Measurements from ENCODE around the gene ANKLE2.

ANKLE2 gene

GRCh38 chr12:132726386-132726785 is 35.2 kb downstream of the ANKLE2 start:
- H3K9me3 ChIP-seq (ENCODE audit: control insufficient read depth, insufficient read depth, low read depth, low read length), result no peaks in the 10 kb centered on the region
- CTCF ChIA-PET, result no interaction called here
- 0 out of 2 replicates have a peak overlapping the region, but pooled peaks have one; percentile 14 for H3K27ac ChIP-seq (ENCODE audit: extremely low read depth, low read depth, low read length)
- POLR2A ChIA-PET, result no interaction called here
- no peak overlapping the region for H3K4me3 ChIP-seq (ENCODE audit: low read depth, low read length)
- no peaks in the 10 kb centered on the region for H3K4me1 ChIP-seq (ENCODE audit: control insufficient read depth, insufficient read depth, low read length)
- H3K36me3 ChIP-seq (ENCODE audit: control insufficient read depth in 2 of 2, insufficient read depth in 1 of 2, low read length in 2 of 2), result peaks cover 42 to 94% of the 10 kb centered on the region in 2 experiments
- no peak for TF ChIP-seq ZNF146 (tag by site-specific recombination; IDR thresholded peaks at IDR 0.05)
- TF ChIP-seq ZNF112 (tag by site-specific recombination; IDR thresholded peaks at IDR 0.05), result no peak
- TF ChIP-seq REPIN1 (tag by site-specific recombination; IDR thresholded peaks at IDR 0.05; ENCODE audit: low read depth), result no peak
- TF ChIP-seq ZNF555 (tag by site-specific recombination; conservative IDR thresholded peaks at IDR 0.05), result no peak
- TF ChIP-seq, protein P1, sequence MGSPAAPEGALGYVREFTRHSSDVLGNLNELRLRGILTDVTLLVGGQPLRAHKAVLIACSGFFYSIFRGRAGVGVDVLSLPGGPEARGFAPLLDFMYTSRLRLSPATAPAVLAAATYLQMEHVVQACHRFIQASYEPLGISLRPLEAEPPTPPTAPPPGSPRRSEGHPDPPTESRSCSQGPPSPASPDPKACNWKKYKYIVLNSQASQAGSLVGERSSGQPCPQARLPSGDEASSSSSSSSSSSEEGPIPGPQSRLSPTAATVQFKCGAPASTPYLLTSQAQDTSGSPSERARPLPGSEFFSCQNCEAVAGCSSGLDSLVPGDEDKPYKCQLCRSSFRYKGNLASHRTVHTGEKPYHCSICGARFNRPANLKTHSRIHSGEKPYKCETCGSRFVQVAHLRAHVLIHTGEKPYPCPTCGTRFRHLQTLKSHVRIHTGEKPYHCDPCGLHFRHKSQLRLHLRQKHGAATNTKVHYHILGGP (tag by site-specific recombination; IDR thresholded peaks at IDR 0.05), result no peak
- no peak for TF ChIP-seq ZNF404 (tag by site-specific recombination; IDR thresholded peaks at IDR 0.05)
- TF ChIP-seq ZNF791 (tag by site-specific recombination; IDR thresholded peaks at IDR 0.05), result no peak
- TF ChIP-seq ZNF629 (tag by site-specific recombination; IDR thresholded peaks at IDR 0.05), result no peak

GRCh38 chr12:132724506-132725241 is 37.0 kb downstream of the ANKLE2 start:
- peaks cover 43 to 92% of the 10 kb centered on the region in 2 experiments for H3K36me3 ChIP-seq (ENCODE audit: control insufficient read depth in 2 of 2, insufficient read depth in 1 of 2, low read length in 2 of 2)
- ChIA-PET CTCF (no interaction called here), POLR2A (no interaction called here)
- no peak overlapping the region for H3K4me3 ChIP-seq (ENCODE audit: low read depth, low read length)
- no peaks in the 10 kb centered on the region for H3K9me3 ChIP-seq (ENCODE audit: control insufficient read depth, insufficient read depth, low read depth, low read length)
- H3K4me1 ChIP-seq (ENCODE audit: control insufficient read depth, insufficient read depth, low read length), result no peaks in the 10 kb centered on the region
- no peak overlapping the region for H3K27ac ChIP-seq (ENCODE audit: extremely low read depth, low read depth, low read length)
- TF ChIP-seq, protein P2, sequence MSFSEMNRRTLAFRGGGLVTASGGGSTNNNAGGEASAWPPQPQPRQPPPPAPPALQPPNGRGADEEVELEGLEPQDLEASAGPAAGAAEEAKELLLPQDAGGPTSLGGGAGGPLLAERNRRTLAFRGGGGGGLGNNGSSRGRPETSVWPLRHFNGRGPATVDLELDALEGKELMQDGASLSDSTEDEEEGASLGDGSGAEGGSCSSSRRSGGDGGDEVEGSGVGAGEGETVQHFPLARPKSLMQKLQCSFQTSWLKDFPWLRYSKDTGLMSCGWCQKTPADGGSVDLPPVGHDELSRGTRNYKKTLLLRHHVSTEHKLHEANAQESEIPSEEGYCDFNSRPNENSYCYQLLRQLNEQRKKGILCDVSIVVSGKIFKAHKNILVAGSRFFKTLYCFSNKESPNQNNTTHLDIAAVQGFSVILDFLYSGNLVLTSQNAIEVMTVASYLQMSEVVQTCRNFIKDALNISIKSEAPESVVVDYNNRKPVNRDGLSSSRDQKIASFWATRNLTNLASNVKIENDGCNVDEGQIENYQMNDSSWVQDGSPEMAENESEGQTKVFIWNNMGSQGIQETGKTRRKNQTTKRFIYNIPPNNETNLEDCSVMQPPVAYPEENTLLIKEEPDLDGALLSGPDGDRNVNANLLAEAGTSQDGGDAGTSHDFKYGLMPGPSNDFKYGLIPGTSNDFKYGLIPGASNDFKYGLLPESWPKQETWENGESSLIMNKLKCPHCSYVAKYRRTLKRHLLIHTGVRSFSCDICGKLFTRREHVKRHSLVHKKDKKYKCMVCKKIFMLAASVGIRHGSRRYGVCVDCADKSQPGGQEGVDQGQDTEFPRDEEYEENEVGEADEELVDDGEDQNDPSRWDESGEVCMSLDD (tag by site-specific recombination; IDR thresholded peaks at IDR 0.05), result no peak
- TF ChIP-seq ZNF549 (tag by site-specific recombination; IDR thresholded peaks at IDR 0.05) (no peak), ZNF777 (tag by site-specific recombination; IDR thresholded peaks at IDR 0.05; ENCODE audit: borderline replicate concordance) (no peak), ZNF366 (tag by site-specific recombination; conservative IDR thresholded peaks at IDR 0.05) (no peak), ZNF433 (tag by site-specific recombination; IDR thresholded peaks at IDR 0.05; ENCODE audit: low read depth) (no peak)
- TF ChIP-seq, protein P3, sequence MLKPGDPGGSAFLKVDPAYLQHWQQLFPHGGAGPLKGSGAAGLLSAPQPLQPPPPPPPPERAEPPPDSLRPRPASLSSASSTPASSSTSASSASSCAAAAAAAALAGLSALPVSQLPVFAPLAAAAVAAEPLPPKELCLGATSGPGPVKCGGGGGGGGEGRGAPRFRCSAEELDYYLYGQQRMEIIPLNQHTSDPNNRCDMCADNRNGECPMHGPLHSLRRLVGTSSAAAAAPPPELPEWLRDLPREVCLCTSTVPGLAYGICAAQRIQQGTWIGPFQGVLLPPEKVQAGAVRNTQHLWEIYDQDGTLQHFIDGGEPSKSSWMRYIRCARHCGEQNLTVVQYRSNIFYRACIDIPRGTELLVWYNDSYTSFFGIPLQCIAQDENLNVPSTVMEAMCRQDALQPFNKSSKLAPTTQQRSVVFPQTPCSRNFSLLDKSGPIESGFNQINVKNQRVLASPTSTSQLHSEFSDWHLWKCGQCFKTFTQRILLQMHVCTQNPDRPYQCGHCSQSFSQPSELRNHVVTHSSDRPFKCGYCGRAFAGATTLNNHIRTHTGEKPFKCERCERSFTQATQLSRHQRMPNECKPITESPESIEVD (tag by site-specific recombination; IDR thresholded peaks at IDR 0.05), result no peak

DNA sequence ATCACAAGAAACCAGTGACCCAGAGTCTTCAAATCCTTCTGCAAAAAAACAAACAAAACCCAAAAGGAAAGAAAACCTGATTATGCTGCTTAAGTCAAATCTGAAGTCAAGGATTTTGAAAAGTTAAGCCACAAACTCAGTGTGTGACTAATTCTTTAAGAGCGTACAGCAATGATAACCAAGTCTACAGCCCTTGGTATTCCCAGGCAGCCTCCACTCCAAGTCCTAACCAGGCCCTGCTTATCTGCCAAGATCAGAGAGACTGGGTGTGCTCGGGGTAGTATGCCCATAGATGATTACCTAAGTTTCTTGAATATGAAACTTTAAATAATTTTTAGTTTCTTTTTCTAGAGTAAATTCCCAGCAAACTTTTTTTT is 37.9 kb downstream of the ANKLE2 start:
- H3K36me3 ChIP-seq (ENCODE audit: control insufficient read depth in 2 of 2, insufficient read depth in 1 of 2, low read length in 2 of 2), result peaks cover 39 to 96% of the 10 kb centered on the region in 2 experiments
- no peaks in the 10 kb centered on the region for H3K4me1 ChIP-seq (ENCODE audit: control insufficient read depth, insufficient read depth, low read length)
- H3K27ac ChIP-seq (ENCODE audit: extremely low read depth, low read depth, low read length), result peak overlapping the region; percentile 41; the same call in 1 of the 2 replicates
- H3K9me3 ChIP-seq (ENCODE audit: control insufficient read depth, insufficient read depth, low read depth, low read length), result no peaks in the 10 kb centered on the region
- ChIA-PET CTCF (no interaction called here), POLR2A (no interaction called here)
- H3K4me3 ChIP-seq (ENCODE audit: low read depth, low read length), result no peak overlapping the region
- TF ChIP-seq ZNF10 (tag by site-specific recombination; IDR thresholded peaks at IDR 0.05), result no peak
- TF ChIP-seq ZBTB26 (tag by site-specific recombination; optimal IDR thresholded peaks at IDR 0.05), result no peak
- TF ChIP-seq ZNF362 (tag by site-specific recombination; IDR thresholded peaks at IDR 0.05), result no peak
- no peak for TF ChIP-seq ZBTB7A (tag by site-specific recombination; IDR thresholded peaks at IDR 0.05; ENCODE audit: low read depth)
- TF ChIP-seq ZNF174 (tag by site-specific recombination; IDR thresholded peaks at IDR 0.05), result no peak
- TF ChIP-seq, protein P4, sequence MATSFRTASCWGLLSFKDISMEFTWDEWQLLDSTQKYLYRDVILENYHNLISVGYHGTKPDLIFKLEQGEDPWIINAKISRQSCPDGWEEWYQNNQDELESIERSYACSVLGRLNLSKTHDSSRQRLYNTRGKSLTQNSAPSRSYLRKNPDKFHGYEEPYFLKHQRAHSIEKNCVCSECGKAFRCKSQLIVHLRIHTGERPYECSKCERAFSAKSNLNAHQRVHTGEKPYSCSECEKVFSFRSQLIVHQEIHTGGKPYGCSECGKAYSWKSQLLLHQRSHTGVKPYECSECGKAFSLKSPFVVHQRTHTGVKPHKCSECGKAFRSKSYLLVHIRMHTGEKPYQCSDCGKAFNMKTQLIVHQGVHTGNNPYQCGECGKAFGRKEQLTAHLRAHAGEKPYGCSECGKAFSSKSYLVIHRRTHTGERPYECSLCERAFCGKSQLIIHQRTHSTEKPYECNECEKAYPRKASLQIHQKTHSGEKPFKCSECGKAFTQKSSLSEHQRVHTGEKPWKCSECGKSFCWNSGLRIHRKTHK (tag by site-specific recombination; IDR thresholded peaks at IDR 0.05), result no peak
- TF ChIP-seq HOXC10 (CRISPR knock-in tag; IDR thresholded peaks at IDR 0.05), result no peak
- no peak for TF ChIP-seq ZNF426 (tag by site-specific recombination; IDR thresholded peaks at IDR 0.05)
